HEK293 (cell line): ENCODE measurements around the gene NPY4R.
"Not testable (repeated sequence)": the region's sequence is repeated elsewhere in the genome, so short reads cannot be mapped to it uniquely, and the experiment has no call there.

Source experiments
- AEBP2 ChIP-seq: fragments of 450-650 bp; formaldehyde crosslinking; IDR thresholded peaks from 2 replicates; pipeline ENCODE4 v1.5.1; 2016; ENCODE audit warnings: missing biosample characterization, missing genetic modification characterization, borderline replicate concordance
- GLI4 ChIP-seq: fragments of 450-650 bp; formaldehyde crosslinking; IDR thresholded peaks from 2 replicates; pipeline ENCODE4 v1.5.1; 2016; ENCODE audit warnings: missing biosample characterization, missing genetic modification characterization
- KLF1 ChIP-seq: fragments of 450-650 bp; formaldehyde crosslinking; IDR thresholded peaks from 2 replicates; pipeline ENCODE4 v1.5.1; 2016; ENCODE audit warnings: missing biosample characterization, missing genetic modification characterization
- MYNN ChIP-seq: fragments of 450-650 bp; formaldehyde crosslinking; IDR thresholded peaks from 2 replicates; pipeline ENCODE4 v1.5.1; 2016; ENCODE audit warnings: missing biosample characterization, missing genetic modification characterization, borderline replicate concordance
- ZBTB48 ChIP-seq: fragments of 450-650 bp; formaldehyde crosslinking; IDR thresholded peaks from 2 replicates; pipeline ENCODE4 v1.5.1; 2016; ENCODE audit warnings: missing biosample characterization, missing genetic modification characterization
- ZBTB7A ChIP-seq: fragments of 450-650 bp; formaldehyde crosslinking; IDR thresholded peaks from 2 replicates; pipeline ENCODE4 v1.5.1; 2016; ENCODE audit warnings: low read depth, missing biosample characterization, missing genetic modification characterization
- ZNF121 ChIP-seq: fragments of 450-650 bp; formaldehyde crosslinking; IDR thresholded peaks from 2 replicates; pipeline ENCODE4 v1.5.1; 2016; ENCODE audit warnings: missing biosample characterization, missing genetic modification characterization
- ZNF2 ChIP-seq: fragments of 450-650 bp; formaldehyde crosslinking; IDR thresholded peaks from 2 replicates; pipeline ENCODE4 v1.5.1; 2016; ENCODE audit warnings: missing biosample characterization, missing genetic modification characterization
- ZNF239 ChIP-seq: fragments of 450-650 bp; formaldehyde crosslinking; IDR thresholded peaks from 2 replicates; pipeline ENCODE4 v1.5.1; 2016; ENCODE audit warnings: missing biosample characterization, missing genetic modification characterization
- ZNF302 ChIP-seq: fragments of 450-650 bp; formaldehyde crosslinking; IDR thresholded peaks from 2 replicates; pipeline ENCODE4 v1.5.1; 2016; ENCODE audit warnings: missing biosample characterization, missing genetic modification characterization, low read depth
- ZNF580 ChIP-seq: fragments of 450-650 bp; formaldehyde crosslinking; IDR thresholded peaks from 2 replicates; pipeline ENCODE4 v1.5.1; 2016; ENCODE audit warnings: missing biosample characterization, missing genetic modification characterization
- TF ChIP-seq, protein P1 (sequence below): fragments of 450-650 bp; formaldehyde crosslinking; IDR thresholded peaks from 2 replicates; pipeline ENCODE4 v1.5.1; 2016; ENCODE audit warnings: missing biosample characterization, missing genetic modification characterization
- TF ChIP-seq, protein P2 (sequence below): IDR thresholded peaks from 2 replicates; pipeline ENCODE4 v1.6.1; 2011; ENCODE audit warnings: mild to moderate bottlenecking, low read depth, low read length, borderline replicate concordance
- TF ChIP-seq, protein P3 (sequence below): fragments of 450-650 bp; formaldehyde crosslinking; IDR thresholded peaks from 2 replicates; pipeline ENCODE4 v1.5.1; 2016; ENCODE audit warnings: missing biosample characterization, missing genetic modification characterization

- not testable (repeated sequence) for TF ChIP-seq ZNF239; ZNF121 (tag by site-specific recombination); ZNF2 (tag by site-specific recombination); ZNF302 (tag by site-specific recombination); ZNF580; ZBTB48 (tag by site-specific recombination); AEBP2; KLF1 (tag by site-specific recombination); ZBTB7A (tag by site-specific recombination); MYNN (tag by site-specific recombination); GLI4 (tag by site-specific recombination)
- TF ChIP-seq, protein P1, sequence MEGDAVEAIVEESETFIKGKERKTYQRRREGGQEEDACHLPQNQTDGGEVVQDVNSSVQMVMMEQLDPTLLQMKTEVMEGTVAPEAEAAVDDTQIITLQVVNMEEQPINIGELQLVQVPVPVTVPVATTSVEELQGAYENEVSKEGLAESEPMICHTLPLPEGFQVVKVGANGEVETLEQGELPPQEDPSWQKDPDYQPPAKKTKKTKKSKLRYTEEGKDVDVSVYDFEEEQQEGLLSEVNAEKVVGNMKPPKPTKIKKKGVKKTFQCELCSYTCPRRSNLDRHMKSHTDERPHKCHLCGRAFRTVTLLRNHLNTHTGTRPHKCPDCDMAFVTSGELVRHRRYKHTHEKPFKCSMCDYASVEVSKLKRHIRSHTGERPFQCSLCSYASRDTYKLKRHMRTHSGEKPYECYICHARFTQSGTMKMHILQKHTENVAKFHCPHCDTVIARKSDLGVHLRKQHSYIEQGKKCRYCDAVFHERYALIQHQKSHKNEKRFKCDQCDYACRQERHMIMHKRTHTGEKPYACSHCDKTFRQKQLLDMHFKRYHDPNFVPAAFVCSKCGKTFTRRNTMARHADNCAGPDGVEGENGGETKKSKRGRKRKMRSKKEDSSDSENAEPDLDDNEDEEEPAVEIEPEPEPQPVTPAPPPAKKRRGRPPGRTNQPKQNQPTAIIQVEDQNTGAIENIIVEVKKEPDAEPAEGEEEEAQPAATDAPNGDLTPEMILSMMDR (tag by site-specific recombination), result not testable (repeated sequence)
- TF ChIP-seq, protein P2, sequence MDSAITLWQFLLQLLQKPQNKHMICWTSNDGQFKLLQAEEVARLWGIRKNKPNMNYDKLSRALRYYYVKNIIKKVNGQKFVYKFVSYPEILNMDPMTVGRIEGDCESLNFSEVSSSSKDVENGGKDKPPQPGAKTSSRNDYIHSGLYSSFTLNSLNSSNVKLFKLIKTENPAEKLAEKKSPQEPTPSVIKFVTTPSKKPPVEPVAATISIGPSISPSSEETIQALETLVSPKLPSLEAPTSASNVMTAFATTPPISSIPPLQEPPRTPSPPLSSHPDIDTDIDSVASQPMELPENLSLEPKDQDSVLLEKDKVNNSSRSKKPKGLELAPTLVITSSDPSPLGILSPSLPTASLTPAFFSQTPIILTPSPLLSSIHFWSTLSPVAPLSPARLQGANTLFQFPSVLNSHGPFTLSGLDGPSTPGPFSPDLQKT, result not testable (repeated sequence)
- TF ChIP-seq, protein P3, sequence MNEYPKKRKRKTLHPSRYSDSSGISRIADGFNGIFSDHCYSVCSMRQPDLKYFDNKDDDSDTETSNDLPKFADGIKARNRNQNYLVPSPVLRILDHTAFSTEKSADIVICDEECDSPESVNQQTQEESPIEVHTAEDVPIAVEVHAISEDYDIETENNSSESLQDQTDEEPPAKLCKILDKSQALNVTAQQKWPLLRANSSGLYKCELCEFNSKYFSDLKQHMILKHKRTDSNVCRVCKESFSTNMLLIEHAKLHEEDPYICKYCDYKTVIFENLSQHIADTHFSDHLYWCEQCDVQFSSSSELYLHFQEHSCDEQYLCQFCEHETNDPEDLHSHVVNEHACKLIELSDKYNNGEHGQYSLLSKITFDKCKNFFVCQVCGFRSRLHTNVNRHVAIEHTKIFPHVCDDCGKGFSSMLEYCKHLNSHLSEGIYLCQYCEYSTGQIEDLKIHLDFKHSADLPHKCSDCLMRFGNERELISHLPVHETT (tag by site-specific recombination), result not testable (repeated sequence)
These were observed 24.8 kb downstream of the NPY4R start for GRCh38 chr10:46440942-46441341.
